GM23338 (cell line): ENCODE results near the gene IFNA17. TPM values are rescaled to one million over a fixed set of nuclear protein-coding genes. Genes with fewer than 3 reads are reported as not detected.

ENCODE experiments used
- ATAC-seq: fragments of 200-7000 bp; cut with Tn5 transposase; 3 replicates; pipeline ENCODE4 v1.9.1; 2020
- DNase-seq: peaks from one replicate; pipeline ENCODE4 v3.0.0-alpha.2; 2015; ENCODE audit warnings: low spot score
- H2AFZ ChIP-seq: fragments of 200-600 bp; sonication (generic); 2 replicates; pipeline ENCODE4 v1.8.0; 2016; ENCODE audit warnings: antibody characterized with exemption, mild to moderate bottlenecking, moderate library complexity
- H3F3A ChIP-seq: fragments of 200-600 bp; sonication (generic); replicated peaks from 2 replicates; pipeline ENCODE4 v1.8.0; 2017; ENCODE audit warnings: antibody characterized with exemption, mixed run types, low read depth
- H3K27ac ChIP-seq: fragments of 200-600 bp; sonication (generic); 2 replicates; pipeline ENCODE4 v1.6.1; 2016; ENCODE audit warnings: low read depth
- H3K27me3 ChIP-seq: fragments of 200-600 bp; sonication (generic); 2 replicates; pipeline ENCODE4 v1.8.0; 2016; ENCODE audit warnings: mild to moderate bottlenecking, mixed run types, moderate library complexity; ENCODE audit not compliant: insufficient read depth
- H3K36me3 ChIP-seq: fragments of 200-600 bp; sonication (generic); 2 replicates; pipeline ENCODE4 v1.8.0; 2016; ENCODE audit warnings: mild to moderate bottlenecking; ENCODE audit not compliant: insufficient read depth
- H3K4me1 ChIP-seq: fragments of 200-600 bp; sonication (generic); 2 replicates; pipeline ENCODE4 v1.8.0; 2016; ENCODE audit warnings: mild to moderate bottlenecking, moderate library complexity; ENCODE audit not compliant: insufficient read depth
- H3K4me2 ChIP-seq: fragments of 200-600 bp; sonication (generic); 2 replicates; pipeline ENCODE4 v1.7.1; 2017; ENCODE audit warnings: mixed run types
- H3K4me3 ChIP-seq: fragments of 200-600 bp; sonication (generic); 2 replicates; pipeline ENCODE4 v1.6.1; 2016; ENCODE audit warnings: mixed run types
- H3K79me2 ChIP-seq: fragments of 200-600 bp; sonication (generic); replicated peaks from 2 replicates; pipeline ENCODE4 v1.8.0; 2017; ENCODE audit warnings: mild to moderate bottlenecking; ENCODE audit not compliant: insufficient read depth
- H3K9me2 ChIP-seq: fragments of 200-600 bp; sonication (generic); 2 replicates; pipeline ENCODE4 v1.8.0; 2017; ENCODE audit not compliant: insufficient read depth
- H4K20me1 ChIP-seq: fragments of 200-600 bp; sonication (generic); replicated peaks from 2 replicates; pipeline ENCODE4 v1.8.0; 2017; ENCODE audit warnings: mild to moderate bottlenecking; ENCODE audit not compliant: insufficient read depth
- H3K27ac Mint-ChIP-seq: 2 replicates; pipeline ENCODE4 v1.8.0; 2020; ENCODE audit warnings: inconsistent platforms, mild to moderate bottlenecking, moderate library complexity, mixed read lengths
- H3K27me3 Mint-ChIP-seq: 3 replicates; pipeline ENCODE4 v1.8.0; 2022; ENCODE audit warnings: low read depth, mild to moderate bottlenecking, moderate library complexity, mixed read lengths, inconsistent platforms; ENCODE audit not compliant: insufficient read depth, poor library complexity
- H3K36me3 Mint-ChIP-seq: 3 replicates; pipeline ENCODE4 v1.8.0; 2021; ENCODE audit warnings: low read depth, mild to moderate bottlenecking, inconsistent platforms, moderate library complexity, mixed read lengths
- H3K4me1 Mint-ChIP-seq: 3 replicates; pipeline ENCODE4 v1.8.0; 2020; ENCODE audit warnings: mild to moderate bottlenecking, inconsistent platforms, mixed read lengths
- H3K4me3 Mint-ChIP-seq: 3 replicates; pipeline ENCODE4 v1.8.0; 2021; ENCODE audit warnings: moderate library complexity, mild to moderate bottlenecking, inconsistent platforms, mixed read lengths
- H3K9me3 Mint-ChIP-seq: 3 replicates; pipeline ENCODE4 v1.8.0; 2020; ENCODE audit warnings: moderate library complexity, mild to moderate bottlenecking, inconsistent platforms, mixed read lengths
- CREB1 ChIP-seq: fragments of 250-450 bp; sonication (Bioruptor Pico); IDR thresholded peaks from 2 replicates; pipeline ENCODE4 v1.5.0; 2020; ENCODE audit warnings: low read depth, mild to moderate bottlenecking, moderate library complexity
- ETS1 ChIP-seq: IDR thresholded peaks from 2 replicates; pipeline ENCODE4 v1.6.1; 2016; ENCODE audit warnings: antibody characterized with exemption
- EZH2 ChIP-seq: fragments of 200-600 bp; sonication (generic); IDR thresholded peaks from one replicate; pipeline ENCODE4 v1.8.0; 2017; ENCODE audit warnings: antibody characterized with exemption, mild to moderate bottlenecking, low read depth; ENCODE audit not compliant: unreplicated experiment
- EZH2phosphoT487 ChIP-seq: fragments of 200-600 bp; sonication (generic); IDR thresholded peaks from one replicate; pipeline ENCODE4 v1.8.1; 2018; ENCODE audit warnings: antibody characterized with exemption; ENCODE audit not compliant: unreplicated experiment
- JUNB ChIP-seq: IDR thresholded peaks from one replicate; pipeline ENCODE4 v1.6.1; 2016; ENCODE audit warnings: antibody characterized with exemption; ENCODE audit not compliant: unreplicated experiment
- NANOG ChIP-seq: IDR thresholded peaks from 2 replicates; pipeline ENCODE4 v1.6.1; 2016; ENCODE audit warnings: antibody characterized with exemption, borderline replicate concordance
- POLR2AphosphoS5 ChIP-seq: IDR thresholded peaks from 2 replicates; pipeline ENCODE4 v1.6.1; 2016; ENCODE audit warnings: antibody characterized with exemption, low read depth
- REST ChIP-seq: IDR thresholded peaks from one replicate; pipeline ENCODE4 v1.6.1; 2018; ENCODE audit warnings: antibody characterized with exemption; ENCODE audit not compliant: unreplicated experiment
- STAT1 ChIP-seq: IDR thresholded peaks from one replicate; pipeline ENCODE4 v1.6.1; 2016; ENCODE audit warnings: antibody characterized with exemption; ENCODE audit not compliant: unreplicated experiment
- ZNF331 ChIP-seq: fragments of 250-450 bp; sonication (Bioruptor Pico); IDR thresholded peaks from 2 replicates; pipeline ENCODE4 v1.5.0; 2020; ENCODE audit warnings: low read depth, mild to moderate bottlenecking, moderate library complexity
- ZNF462 ChIP-seq: fragments of 250-450 bp; sonication (Bioruptor Pico); IDR thresholded peaks from 2 replicates; pipeline ENCODE4 v1.5.0; 2020; ENCODE audit warnings: mild to moderate bottlenecking, moderate library complexity
- polyA plus RNA-seq: library from polyadenylated mRNA; unstranded; fragments of >200 nt; fragmentation: Nextera tagmentation; extraction: Ambion mirVana; gene quantifications from 2 replicates; pipeline ENCODE4 v1.2.1, GENCODE V29; 2016
- total RNA-seq: library from RNA; depleted of rRNA; stranded (reverse); fragments of >200 nt; shearing (Covaris generic); gene quantifications from 2 replicates; pipeline ENCODE4 v1.2.3, GENCODE V29; 2014
- TF ChIP-seq, protein P1 (sequence below), 2 experiments: fragments of 200-600 bp in 1 of 2; sonication (generic) in 1 of 2; conservative IDR thresholded peaks; 2 replicates each; pipeline versions ENCODE4 v1.5.1 to v1.6.1; 2016 to 2017; ENCODE audit warnings: antibody characterized with exemption in 2 of 2, low read depth in 2 of 2, mild to moderate bottlenecking in 2 of 2, moderate library complexity in 1 of 2

Gene IFNA17
- total and polyA plus RNA-seq, 2 experiments from 2014 or later = not detected

GRCh38 chr9:21252721-21253547, 24.9 kb upstream of the IFNA17 start (continued):
- no peak for TF ChIP-seq ZNF462 (CRISPR knock-in tag)

DNA sequence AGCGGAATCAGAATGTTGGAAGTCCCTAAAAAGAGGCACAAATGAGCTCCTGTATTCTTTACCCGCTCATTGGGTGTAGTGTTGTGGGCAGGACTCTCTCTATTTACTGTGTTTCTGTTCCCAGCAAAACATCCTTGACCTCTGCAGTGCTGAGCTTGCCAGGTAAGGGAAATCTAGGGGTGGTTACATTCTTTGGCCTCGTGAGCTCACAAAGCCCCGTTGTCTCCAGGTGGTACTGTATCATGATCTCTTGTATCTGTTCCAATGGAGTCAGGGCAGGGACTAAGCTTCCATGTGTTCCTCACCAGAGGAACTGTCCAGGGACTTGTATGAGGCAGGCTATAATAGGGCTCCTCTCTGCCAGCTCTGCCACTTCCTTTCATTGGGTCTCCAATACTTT, 23.6 kb upstream of the IFNA17 start:
- Histone ChIP-seq H3K36me3 (no peaks in the 10 kb centered on the region), H3K79me2 (no peaks in the 10 kb centered on the region), H2AFZ (0 out of 2 replicates have a peak overlapping the region, but pooled peaks have one; percentile 48), H4K20me1 (no peaks in the 10 kb centered on the region), H3F3A (no peaks in the 10 kb centered on the region), H3K4me3 (no peak overlapping the region), H3K9me2 (no peaks in the 10 kb centered on the region), H3K4me2 (0 out of 2 replicates have a peak overlapping the region, but pooled peaks have one; percentile 64), H3K4me1 (peaks cover 8% of the 10 kb centered on the region), H3K27ac (no peak overlapping the region), H3K27me3 (peaks cover 11% of the 10 kb centered on the region; the same call in 1 of the 2 replicates)
- DNase-seq (peak; percentile 9), ATAC-seq (peak; percentile 56)
- Mint-ChIP-seq H3K27ac (no peak overlapping the region), H3K36me3 (no peaks in the 10 kb centered on the region), H3K4me3 (no peak overlapping the region), H3K9me3 (no peaks in the 10 kb centered on the region), H3K27me3 (peaks cover 3% of the 10 kb centered on the region), H3K4me1 (peaks cover 18% of the 10 kb centered on the region)
- TF ChIP-seq EZH2 (no peak), REST (no peak), ETS1 (no peak), STAT1 (no peak), ZNF331 (CRISPR knock-in tag) (no peak), EZH2phosphoT487 (no peak), POLR2AphosphoS5 (no peak), NANOG (no peak), JUNB (no peak), CREB1 (CRISPR knock-in tag) (no peak)
- TF ChIP-seq, protein P1, sequence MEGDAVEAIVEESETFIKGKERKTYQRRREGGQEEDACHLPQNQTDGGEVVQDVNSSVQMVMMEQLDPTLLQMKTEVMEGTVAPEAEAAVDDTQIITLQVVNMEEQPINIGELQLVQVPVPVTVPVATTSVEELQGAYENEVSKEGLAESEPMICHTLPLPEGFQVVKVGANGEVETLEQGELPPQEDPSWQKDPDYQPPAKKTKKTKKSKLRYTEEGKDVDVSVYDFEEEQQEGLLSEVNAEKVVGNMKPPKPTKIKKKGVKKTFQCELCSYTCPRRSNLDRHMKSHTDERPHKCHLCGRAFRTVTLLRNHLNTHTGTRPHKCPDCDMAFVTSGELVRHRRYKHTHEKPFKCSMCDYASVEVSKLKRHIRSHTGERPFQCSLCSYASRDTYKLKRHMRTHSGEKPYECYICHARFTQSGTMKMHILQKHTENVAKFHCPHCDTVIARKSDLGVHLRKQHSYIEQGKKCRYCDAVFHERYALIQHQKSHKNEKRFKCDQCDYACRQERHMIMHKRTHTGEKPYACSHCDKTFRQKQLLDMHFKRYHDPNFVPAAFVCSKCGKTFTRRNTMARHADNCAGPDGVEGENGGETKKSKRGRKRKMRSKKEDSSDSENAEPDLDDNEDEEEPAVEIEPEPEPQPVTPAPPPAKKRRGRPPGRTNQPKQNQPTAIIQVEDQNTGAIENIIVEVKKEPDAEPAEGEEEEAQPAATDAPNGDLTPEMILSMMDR (conservative IDR thresholded peaks at IDR 0.05; ENCODE audit: low read depth in 2 of 2) = no peak
